Activated CD8-positive, alpha-beta T cell treated with anti-CD3 and anti-CD28 coated beads for 36 hours (primary cell): Measurements from ENCODE around the gene GRIK3. TPM values are rescaled to one million over a fixed set of nuclear protein-coding genes. Genes with fewer than 3 reads are reported as not detected.

Experiments
- ATAC-seq: fragments of 200-7000 bp; cut with Tn5 transposase; one replicate; pipeline ENCODE4 v1.10.0; 2021; ENCODE audit warnings: mild to moderate bottlenecking, moderate library complexity
- CTCF ChIA-PET: fragments of 350-600 bp; sonication (Branson Sonifier 250); formaldehyde crosslinking; loops from one replicate; lab custom pipeline; 2021; ENCODE audit warnings: antibody characterized with exemption; lab: Charles Lee
- POLR2A ChIA-PET: fragments of 350-600 bp; sonication (Branson Sonifier 250); formaldehyde crosslinking; loops from one replicate; lab custom pipeline; 2021; ENCODE audit warnings: antibody characterized with exemption; lab: Charles Lee
- DNase-seq: peaks from one replicate; pipeline ENCODE4 v3.0.0-alpha.2; 2020
- H3K27ac Mint-ChIP-seq: one replicate; pipeline ENCODE4 v1.8.0; 2021; ENCODE audit warnings: mild to moderate bottlenecking, mixed read lengths
- H3K27me3 Mint-ChIP-seq: one replicate; pipeline ENCODE4 v1.8.0; 2021; ENCODE audit warnings: mixed read lengths
- H3K36me3 Mint-ChIP-seq: one replicate; pipeline ENCODE4 v1.8.0; 2021; ENCODE audit warnings: low read depth, mixed read lengths
- H3K4me1 Mint-ChIP-seq: one replicate; pipeline ENCODE4 v1.8.0; 2021; ENCODE audit warnings: low read depth, mixed read lengths
- H3K4me3 Mint-ChIP-seq: one replicate; pipeline ENCODE4 v1.8.0; 2021; ENCODE audit warnings: mild to moderate bottlenecking, moderate library complexity, mixed read lengths
- H3K9me3 Mint-ChIP-seq: one replicate; pipeline ENCODE4 v1.8.0; 2021; ENCODE audit warnings: mixed read lengths
- CTCF ChIP-seq: fragments of 200-600 bp; IDR thresholded peaks from one replicate; pipeline ENCODE4 v1.8.0; 2022; ENCODE audit warnings: antibody characterized with exemption, mild to moderate bottlenecking
- intact Hi-C: fragments of 100-400 bp; cut with micrococcal nuclease; formaldehyde crosslinking; loops from one replicate; pipeline ENCODE4 v1.10.0; 2022
- total RNA-seq, 2 experiments: library from RNA; stranded (reverse); gene quantifications; one replicate each; pipeline ENCODE4 v1.2.3, GENCODE V29; 2021

The GRIK3 gene
- total RNA-seq, 2 experiments from 2014 or later, result not detected

GRCh38 chr1:36937371-36937770 lies 96.9 kb downstream of the GRIK3 start:
- Mint-ChIP-seq H3K36me3 (no peaks in the 10 kb centered on the region), H3K27me3 (peaks cover 9% of the 10 kb centered on the region), H3K4me1 (no peaks in the 10 kb centered on the region), H3K27ac (no peak overlapping the region), H3K4me3 (no peak overlapping the region), H3K9me3 (no peaks in the 10 kb centered on the region)
- intact Hi-C loops, result no loop called here
- CTCF ChIA-PET, result no interaction called here
- no peak for DNase-seq
- no peak for TF ChIP-seq CTCF
- POLR2A ChIA-PET, result no interaction called here
- no peak for ATAC-seq

- CTCF ChIA-PET, result no interaction called here
- H3K4me3 Mint-ChIP-seq, result no peak overlapping the region
- H3K27ac Mint-ChIP-seq, result no peak overlapping the region
- intact Hi-C loops, result no loop called here
- peaks cover 7% of the 10 kb centered on the region for H3K27me3 Mint-ChIP-seq
- TF ChIP-seq CTCF, result no peak
- DNase-seq, result no peak
- H3K36me3 Mint-ChIP-seq, result no peaks in the 10 kb centered on the region
- POLR2A ChIA-PET, result no interaction called here
- H3K9me3 Mint-ChIP-seq, result no peaks in the 10 kb centered on the region
- no peaks in the 10 kb centered on the region for H3K4me1 Mint-ChIP-seq
- no peak for ATAC-seq
These were observed 100.3 kb downstream of the GRIK3 start for GRCh38 chr1:36934061-36934460.

- no peak for ATAC-seq
These were observed 106.5 kb downstream of the GRIK3 start for GRCh38 chr1:36927826-36928225.

GRCh38 chr1:36925251-36925650 lies 109.1 kb downstream of the GRIK3 start:
- ChIA-PET CTCF (no interaction called here), POLR2A (no interaction called here)
- ATAC-seq (no peak), DNase-seq (no peak)
- no peak overlapping the region for H3K4me3 Mint-ChIP-seq
- no peaks in the 10 kb centered on the region for H3K4me1 Mint-ChIP-seq
- no peaks in the 10 kb centered on the region for H3K9me3 Mint-ChIP-seq
- no peak overlapping the region for H3K27ac Mint-ChIP-seq
- TF ChIP-seq CTCF, result no peak
- intact Hi-C loops, result no loop called here
- peaks cover 4% of the 10 kb centered on the region for H3K27me3 Mint-ChIP-seq
- H3K36me3 Mint-ChIP-seq, result no peaks in the 10 kb centered on the region

More at GRCh38 chr1:36927826-36928225, 106.5 kb downstream of the GRIK3 start:
- H3K27ac Mint-ChIP-seq, result no peak overlapping the region
- no peak overlapping the region for H3K4me3 Mint-ChIP-seq
- POLR2A ChIA-PET, result no interaction called here
- intact Hi-C loops, result no loop called here
- H3K9me3 Mint-ChIP-seq, result no peaks in the 10 kb centered on the region
- no peaks in the 10 kb centered on the region for H3K4me1 Mint-ChIP-seq
- H3K36me3 Mint-ChIP-seq, result no peaks in the 10 kb centered on the region
- TF ChIP-seq CTCF, result no peak
- CTCF ChIA-PET, result no interaction called here
- H3K27me3 Mint-ChIP-seq, result peaks cover 4% of the 10 kb centered on the region
- DNase-seq, result no peak

- no peaks in the 10 kb centered on the region for H3K36me3 Mint-ChIP-seq
These were observed 110.0 kb downstream of the GRIK3 start for GRCh38 chr1:36924282-36924811.

More at GRCh38 chr1:36924282-36924811, 110.0 kb downstream of the GRIK3 start:
- no peaks in the 10 kb centered on the region for H3K4me1 Mint-ChIP-seq
- CTCF ChIA-PET, result no interaction called here
- TF ChIP-seq CTCF, result no peak
- DNase-seq, result peak; percentile 59
- no peaks in the 10 kb centered on the region for H3K9me3 Mint-ChIP-seq
- intact Hi-C loops, result no loop called here
- H3K27me3 Mint-ChIP-seq, result peaks cover 4% of the 10 kb centered on the region
- no peak overlapping the region for H3K4me3 Mint-ChIP-seq
- H3K27ac Mint-ChIP-seq, result no peak overlapping the region
- POLR2A ChIA-PET, result no interaction called here
- no peak for ATAC-seq
